WTC11 (cell line): Measurements from ENCODE around the gene ZNF496. TPM values are rescaled to one million over a fixed set of nuclear protein-coding genes. Genes with fewer than 3 reads are reported as not detected.

ENCODE experiments used
- ATAC-seq: fragments of 200-7000 bp; cut with Tn5 transposase; 2 replicates; pipeline ENCODE4 v1.10.0; 2021; ENCODE audit warnings: mild to moderate bottlenecking, moderate library complexity
- CTCF ChIA-PET: fragments of 300-600 bp; sonication (Branson Sonifier 250); formaldehyde crosslinking; loops from one replicate; lab custom pipeline; 2021; ENCODE audit warnings: antibody characterized with exemption; lab: Charles Lee
- POLR2A ChIA-PET: fragments of 350-600 bp; sonication (Branson Sonifier 250); formaldehyde crosslinking; loops from one replicate; lab custom pipeline; 2021; ENCODE audit warnings: antibody characterized with exemption; lab: Charles Lee
- DNase-seq: peaks from one replicate; pipeline ENCODE4 v3.0.0; 2021; ENCODE audit warnings: low spot score
- H3K27ac Mint-ChIP-seq: 2 replicates; pipeline ENCODE4 v1.8.0; 2021; ENCODE audit warnings: mixed read lengths
- H3K27me3 Mint-ChIP-seq: 2 replicates; pipeline ENCODE4 v1.8.0; 2021; ENCODE audit warnings: low read depth, mild to moderate bottlenecking, moderate library complexity, mixed read lengths
- H3K36me3 Mint-ChIP-seq: 2 replicates; pipeline ENCODE4 v1.8.0; 2021; ENCODE audit warnings: mixed read lengths
- H3K4me1 Mint-ChIP-seq: 2 replicates; pipeline ENCODE4 v1.8.0; 2022; ENCODE audit warnings: mixed read lengths
- H3K4me3 Mint-ChIP-seq: 2 replicates; pipeline ENCODE4 v1.8.0; 2021; ENCODE audit warnings: mild to moderate bottlenecking, moderate library complexity, mixed read lengths
- H3K9me3 Mint-ChIP-seq: 2 replicates; pipeline ENCODE4 v1.8.0; 2021; ENCODE audit warnings: mixed read lengths
- EMX1 ChIP-seq: fragments of 250-450 bp; sonication (Bioruptor Pico); IDR thresholded peaks from 2 replicates; pipeline ENCODE4 v1.8.0; 2021; ENCODE audit warnings: mild to moderate bottlenecking
- FOXJ3 ChIP-seq: sonication (generic); formaldehyde crosslinking; IDR thresholded peaks from 2 replicates; pipeline ENCODE4 v1.9.0; 2021; ENCODE audit warnings: missing genetic modification reagents, mild to moderate bottlenecking, borderline replicate concordance
- FOXP1 ChIP-seq: sonication (generic); formaldehyde crosslinking; IDR thresholded peaks from 2 replicates; pipeline ENCODE4 v1.8.0; 2022; ENCODE audit warnings: missing genetic modification reagents, mild to moderate bottlenecking, moderate library complexity, borderline replicate concordance
- STAT6 ChIP-seq: sonication (generic); formaldehyde crosslinking; conservative IDR thresholded peaks from 2 replicates; pipeline ENCODE4 v1.8.1; 2023; ENCODE audit warnings: mild to moderate bottlenecking, low read depth, missing genetic modification reagents, moderate library complexity
- ZNF219 ChIP-seq: sonication (generic); formaldehyde crosslinking; IDR thresholded peaks from 2 replicates; pipeline ENCODE4 v1.8.0; 2023; ENCODE audit warnings: missing genetic modification reagents, mild to moderate bottlenecking, borderline replicate concordance
- ZNF317 ChIP-seq: sonication (generic); formaldehyde crosslinking; IDR thresholded peaks from 2 replicates; pipeline ENCODE4 v1.8.1; 2023; ENCODE audit warnings: low read depth, mild to moderate bottlenecking, moderate library complexity, missing genetic modification reagents, borderline replicate concordance
- total RNA-seq: library from RNA; stranded (reverse); gene quantifications from 3 replicates; pipeline ENCODE4 v1.2.3, GENCODE V29; 2021
- TF ChIP-seq, protein P1 (sequence below): sonication (generic); formaldehyde crosslinking; IDR thresholded peaks from 2 replicates; pipeline ENCODE4 v1.8.0; 2023; ENCODE audit warnings: missing genetic modification reagents, mild to moderate bottlenecking, borderline replicate concordance
- TF ChIP-seq, protein P2 (sequence below): sonication (generic); formaldehyde crosslinking; IDR thresholded peaks from 2 replicates; pipeline ENCODE4 v1.8.0; 2022; ENCODE audit warnings: mild to moderate bottlenecking, missing genetic modification reagents
- TF ChIP-seq, protein P3 (sequence below): sonication (generic); formaldehyde crosslinking; IDR thresholded peaks from 2 replicates; pipeline ENCODE4 v1.8.1; 2023; ENCODE audit warnings: mild to moderate bottlenecking, moderate library complexity, missing genetic modification reagents
- TF ChIP-seq, protein P4 (sequence below): sonication (generic); formaldehyde crosslinking; IDR thresholded peaks from 2 replicates; pipeline ENCODE4 v1.8.0; 2023; ENCODE audit warnings: mild to moderate bottlenecking, missing genetic modification reagents

ZNF496 gene
- total RNA-seq, 1 experiment from 2014 or later, result 88.3 TPM

- TF ChIP-seq, protein P1, sequence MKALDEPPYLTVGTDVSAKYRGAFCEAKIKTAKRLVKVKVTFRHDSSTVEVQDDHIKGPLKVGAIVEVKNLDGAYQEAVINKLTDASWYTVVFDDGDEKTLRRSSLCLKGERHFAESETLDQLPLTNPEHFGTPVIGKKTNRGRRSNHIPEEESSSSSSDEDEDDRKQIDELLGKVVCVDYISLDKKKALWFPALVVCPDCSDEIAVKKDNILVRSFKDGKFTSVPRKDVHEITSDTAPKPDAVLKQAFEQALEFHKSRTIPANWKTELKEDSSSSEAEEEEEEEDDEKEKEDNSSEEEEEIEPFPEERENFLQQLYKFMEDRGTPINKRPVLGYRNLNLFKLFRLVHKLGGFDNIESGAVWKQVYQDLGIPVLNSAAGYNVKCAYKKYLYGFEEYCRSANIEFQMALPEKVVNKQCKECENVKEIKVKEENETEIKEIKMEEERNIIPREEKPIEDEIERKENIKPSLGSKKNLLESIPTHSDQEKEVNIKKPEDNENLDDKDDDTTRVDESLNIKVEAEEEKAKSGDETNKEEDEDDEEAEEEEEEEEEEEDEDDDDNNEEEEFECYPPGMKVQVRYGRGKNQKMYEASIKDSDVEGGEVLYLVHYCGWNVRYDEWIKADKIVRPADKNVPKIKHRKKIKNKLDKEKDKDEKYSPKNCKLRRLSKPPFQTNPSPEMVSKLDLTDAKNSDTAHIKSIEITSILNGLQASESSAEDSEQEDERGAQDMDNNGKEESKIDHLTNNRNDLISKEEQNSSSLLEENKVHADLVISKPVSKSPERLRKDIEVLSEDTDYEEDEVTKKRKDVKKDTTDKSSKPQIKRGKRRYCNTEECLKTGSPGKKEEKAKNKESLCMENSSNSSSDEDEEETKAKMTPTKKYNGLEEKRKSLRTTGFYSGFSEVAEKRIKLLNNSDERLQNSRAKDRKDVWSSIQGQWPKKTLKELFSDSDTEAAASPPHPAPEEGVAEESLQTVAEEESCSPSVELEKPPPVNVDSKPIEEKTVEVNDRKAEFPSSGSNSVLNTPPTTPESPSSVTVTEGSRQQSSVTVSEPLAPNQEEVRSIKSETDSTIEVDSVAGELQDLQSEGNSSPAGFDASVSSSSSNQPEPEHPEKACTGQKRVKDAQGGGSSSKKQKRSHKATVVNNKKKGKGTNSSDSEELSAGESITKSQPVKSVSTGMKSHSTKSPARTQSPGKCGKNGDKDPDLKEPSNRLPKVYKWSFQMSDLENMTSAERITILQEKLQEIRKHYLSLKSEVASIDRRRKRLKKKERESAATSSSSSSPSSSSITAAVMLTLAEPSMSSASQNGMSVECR (CRISPR knock-in tag), result no peak
- TF ChIP-seq ZNF317 (CRISPR knock-in tag) (no peak), ZNF219 (no peak)
Observed at GRCh38 chr1:247360116-247360898, 28.6 kb upstream of the ZNF496 start (continued).

DNA sequence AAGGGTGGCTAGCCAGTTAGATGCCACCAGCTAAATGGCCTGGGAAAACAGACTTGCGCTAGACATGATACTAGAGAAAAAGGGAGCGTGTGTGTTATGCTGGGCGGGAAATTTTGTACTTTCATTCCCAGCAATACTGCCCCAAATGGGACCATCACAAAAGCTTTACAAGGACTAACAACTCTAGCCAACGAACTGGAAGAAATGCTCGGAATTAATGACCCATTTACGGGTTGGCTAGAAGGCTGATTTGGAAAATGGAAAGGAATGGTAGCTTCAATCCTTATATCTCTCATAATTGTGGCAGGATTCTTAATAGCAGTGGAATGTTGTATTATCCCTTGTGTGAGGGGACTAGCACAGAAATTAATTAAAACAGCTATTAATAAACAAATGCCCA lies 27.9 kb upstream of the ZNF496 start:
- TF ChIP-seq, protein P2, sequence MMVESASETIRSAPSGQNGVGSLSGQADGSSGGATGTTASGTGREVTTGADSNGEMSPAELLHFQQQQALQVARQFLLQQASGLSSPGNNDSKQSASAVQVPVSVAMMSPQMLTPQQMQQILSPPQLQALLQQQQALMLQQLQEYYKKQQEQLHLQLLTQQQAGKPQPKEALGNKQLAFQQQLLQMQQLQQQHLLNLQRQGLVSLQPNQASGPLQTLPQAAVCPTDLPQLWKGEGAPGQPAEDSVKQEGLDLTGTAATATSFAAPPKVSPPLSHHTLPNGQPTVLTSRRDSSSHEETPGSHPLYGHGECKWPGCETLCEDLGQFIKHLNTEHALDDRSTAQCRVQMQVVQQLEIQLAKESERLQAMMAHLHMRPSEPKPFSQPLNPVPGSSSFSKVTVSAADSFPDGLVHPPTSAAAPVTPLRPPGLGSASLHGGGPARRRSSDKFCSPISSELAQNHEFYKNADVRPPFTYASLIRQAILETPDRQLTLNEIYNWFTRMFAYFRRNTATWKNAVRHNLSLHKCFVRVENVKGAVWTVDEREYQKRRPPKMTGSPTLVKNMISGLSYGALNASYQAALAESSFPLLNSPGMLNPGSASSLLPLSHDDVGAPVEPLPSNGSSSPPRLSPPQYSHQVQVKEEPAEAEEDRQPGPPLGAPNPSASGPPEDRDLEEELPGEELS (CRISPR knock-in tag), result no peak
- H3K27ac Mint-ChIP-seq, result no peak overlapping the region
- H3K9me3 Mint-ChIP-seq, result peaks cover 8% of the 10 kb centered on the region
- POLR2A ChIA-PET, result no interaction called here
- H3K4me1 Mint-ChIP-seq, result peaks cover 37% of the 10 kb centered on the region
- peaks cover 29% of the 10 kb centered on the region for H3K27me3 Mint-ChIP-seq
- ATAC-seq (no peak), DNase-seq (no peak)
- CTCF ChIA-PET, result interaction anchor here (1.1 to 2.1 kb wide), 2 partner anchors 13 to 31 kb away, joined by 3 to 8 read pairs; no protein-coding TSS in a partner anchor
- peaks cover 3% of the 10 kb centered on the region; the same call in 1 of the 2 replicates for H3K36me3 Mint-ChIP-seq
- H3K4me3 Mint-ChIP-seq, result no peak overlapping the region

DNA sequence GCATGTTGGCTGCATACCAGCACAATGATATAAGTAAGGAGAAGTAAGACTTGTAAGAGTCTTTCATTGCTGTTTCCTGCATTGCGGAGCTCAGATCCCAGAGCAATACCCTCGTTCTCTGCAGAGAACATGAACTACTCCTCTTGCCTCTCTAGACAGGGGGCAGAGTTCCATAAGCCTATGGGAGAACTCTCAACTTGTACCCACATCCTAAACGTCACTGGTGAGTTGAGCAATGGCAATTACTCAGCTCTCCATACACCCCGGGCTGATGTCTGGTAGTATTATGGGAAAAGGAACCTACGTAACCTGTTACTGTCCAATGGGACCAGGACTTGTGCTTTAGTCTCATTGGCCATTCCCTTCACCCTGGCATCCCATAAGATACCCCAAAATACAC lies 27.3 kb upstream of the ZNF496 start:
- TF ChIP-seq, protein P3, sequence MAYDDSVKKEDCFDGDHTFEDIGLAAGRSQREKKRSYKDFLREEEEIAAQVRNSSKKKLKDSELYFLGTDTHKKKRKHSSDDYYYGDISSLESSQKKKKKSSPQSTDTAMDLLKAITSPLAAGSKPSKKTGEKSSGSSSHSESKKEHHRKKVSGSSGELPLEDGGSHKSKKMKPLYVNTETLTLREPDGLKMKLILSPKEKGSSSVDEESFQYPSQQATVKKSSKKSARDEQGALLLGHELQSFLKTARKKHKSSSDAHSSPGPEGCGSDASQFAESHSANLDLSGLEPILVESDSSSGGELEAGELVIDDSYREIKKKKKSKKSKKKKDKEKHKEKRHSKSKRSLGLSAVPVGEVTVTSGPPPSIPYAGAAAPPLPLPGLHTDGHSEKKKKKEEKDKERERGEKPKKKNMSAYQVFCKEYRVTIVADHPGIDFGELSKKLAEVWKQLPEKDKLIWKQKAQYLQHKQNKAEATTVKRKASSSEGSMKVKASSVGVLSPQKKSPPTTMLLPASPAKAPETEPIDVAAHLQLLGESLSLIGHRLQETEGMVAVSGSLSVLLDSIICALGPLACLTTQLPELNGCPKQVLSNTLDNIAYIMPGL (CRISPR knock-in tag), result no peak
- H3K27me3 Mint-ChIP-seq, result peaks cover 29% of the 10 kb centered on the region
- H3K27ac Mint-ChIP-seq, result no peak overlapping the region
- ChIA-PET CTCF (interaction anchor here (0.6 to 2.1 kb wide), 4 partner anchors 14 to 42 kb away, joined by 3 to 8 read pairs (median 4); no protein-coding TSS in a partner anchor), POLR2A (no interaction called here)
- H3K36me3 Mint-ChIP-seq, result 0 out of 2 replicates have a peak, but pooled peaks cover 3% of the 10 kb centered on the region
- H3K9me3 Mint-ChIP-seq, result peaks cover 8% of the 10 kb centered on the region
- peaks cover 37% of the 10 kb centered on the region for H3K4me1 Mint-ChIP-seq
- DNase-seq (no peak), ATAC-seq (no peak)
- no peak overlapping the region for H3K4me3 Mint-ChIP-seq

DNA sequence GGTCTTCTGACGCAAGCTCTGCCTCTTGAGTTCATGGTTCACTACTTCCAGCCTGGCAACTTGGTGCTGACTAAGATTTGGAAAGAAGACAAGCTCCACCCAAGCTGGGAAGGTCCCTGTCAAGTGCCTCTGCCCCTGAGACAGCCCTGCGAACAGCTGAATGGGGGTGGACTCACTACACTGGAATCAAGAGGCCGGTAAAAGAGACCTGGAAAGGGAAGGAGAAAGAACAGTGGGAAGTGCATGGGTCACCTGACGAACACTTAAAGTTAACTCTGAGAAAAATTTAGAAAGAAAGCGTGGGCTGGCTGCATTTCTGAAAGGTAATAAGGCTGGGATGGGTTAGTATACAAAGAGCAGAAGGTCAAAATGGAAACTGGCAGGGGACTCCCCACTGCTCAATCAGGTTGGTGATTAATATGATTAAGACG lies 26.1 kb upstream of the ZNF496 start:
- H3K4me1 Mint-ChIP-seq, result peaks cover 37% of the 10 kb centered on the region
- H3K36me3 Mint-ChIP-seq, result no peaks in the 10 kb centered on the region
- DNase-seq (no peak), ATAC-seq (no peak)
- ChIA-PET POLR2A (interaction anchor here (1.3 kb wide), 1 partner anchor 15 kb away, joined by 5 read pairs; no protein-coding TSS in a partner anchor), CTCF (interaction anchor here (1.6 to 2.1 kb wide), 4 partner anchors 10 to 32 kb away, joined by 3 to 8 read pairs (median 6); partner anchors contain the start of gene ZNF496)
- peaks cover 32% of the 10 kb centered on the region for H3K27me3 Mint-ChIP-seq
- H3K4me3 Mint-ChIP-seq, result no peak overlapping the region
- peaks cover 5% of the 10 kb centered on the region for H3K9me3 Mint-ChIP-seq
- H3K27ac Mint-ChIP-seq, result no peak overlapping the region
- TF ChIP-seq FOXJ3 (CRISPR knock-in tag) (no peak), FOXP1 (CRISPR knock-in tag) (no peak), STAT6 (no peak), EMX1 (no peak)
- TF ChIP-seq, protein P2 (CRISPR knock-in tag), result no peak
- TF ChIP-seq, protein P4, sequence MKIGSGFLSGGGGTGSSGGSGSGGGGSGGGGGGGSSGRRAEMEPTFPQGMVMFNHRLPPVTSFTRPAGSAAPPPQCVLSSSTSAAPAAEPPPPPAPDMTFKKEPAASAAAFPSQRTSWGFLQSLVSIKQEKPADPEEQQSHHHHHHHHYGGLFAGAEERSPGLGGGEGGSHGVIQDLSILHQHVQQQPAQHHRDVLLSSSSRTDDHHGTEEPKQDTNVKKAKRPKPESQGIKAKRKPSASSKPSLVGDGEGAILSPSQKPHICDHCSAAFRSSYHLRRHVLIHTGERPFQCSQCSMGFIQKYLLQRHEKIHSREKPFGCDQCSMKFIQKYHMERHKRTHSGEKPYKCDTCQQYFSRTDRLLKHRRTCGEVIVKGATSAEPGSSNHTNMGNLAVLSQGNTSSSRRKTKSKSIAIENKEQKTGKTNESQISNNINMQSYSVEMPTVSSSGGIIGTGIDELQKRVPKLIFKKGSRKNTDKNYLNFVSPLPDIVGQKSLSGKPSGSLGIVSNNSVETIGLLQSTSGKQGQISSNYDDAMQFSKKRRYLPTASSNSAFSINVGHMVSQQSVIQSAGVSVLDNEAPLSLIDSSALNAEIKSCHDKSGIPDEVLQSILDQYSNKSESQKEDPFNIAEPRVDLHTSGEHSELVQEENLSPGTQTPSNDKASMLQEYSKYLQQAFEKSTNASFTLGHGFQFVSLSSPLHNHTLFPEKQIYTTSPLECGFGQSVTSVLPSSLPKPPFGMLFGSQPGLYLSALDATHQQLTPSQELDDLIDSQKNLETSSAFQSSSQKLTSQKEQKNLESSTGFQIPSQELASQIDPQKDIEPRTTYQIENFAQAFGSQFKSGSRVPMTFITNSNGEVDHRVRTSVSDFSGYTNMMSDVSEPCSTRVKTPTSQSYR, result no peak
